Common myeloid progenitor, CD34-positive (primary cell): Measurements from ENCODE around the gene RPLP1.
A peak's percentile ranks its signal among the peaks of the same experiment; 100 is the strongest.

ENCODE experiments used
- CTCF ChIA-PET: fragments of 350-600 bp; sonication (Branson Sonifier 250); formaldehyde crosslinking; loops from one replicate; lab custom pipeline; 2021; ENCODE audit warnings: antibody characterized with exemption; lab: Charles Lee
- POLR2A ChIA-PET: fragments of 350-600 bp; sonication (Branson Sonifier 250); formaldehyde crosslinking; loops from one replicate; lab custom pipeline; 2021; ENCODE audit warnings: antibody characterized with exemption; lab: Charles Lee
- DNase-seq, 3 donors: peaks; one replicate each; pipeline versions ENCODE4 v3.0.0 to v3.0.0-alpha.2; 2013
- H3K27ac ChIP-seq, 2 experiments: 1 replicate in 1 of 2; 2 replicates in 1 of 2; pipeline ENCODE4 v1.7.0; 2013; ENCODE audit warnings: inconsistent platforms in 2 of 2, low read length in 2 of 2, mild to moderate bottlenecking in 2 of 2, low read depth in 1 of 2, moderate library complexity in 1 of 2; ENCODE audit not compliant: severe bottlenecking in 2 of 2, insufficient read depth in 1 of 2, poor library complexity in 1 of 2
- H3K27me3 ChIP-seq, 5 experiments: replicated peaks in 2 of 5; 1 replicate in 3 of 5; 2 replicates in 2 of 5; pipeline versions ENCODE4 v1.6.1 to v1.7.0; 2013; ENCODE audit warnings: low read length in 4 of 5, mild to moderate bottlenecking in 2 of 5, moderate library complexity in 2 of 5, inconsistent platforms in 1 of 5; ENCODE audit not compliant: insufficient read depth in 5 of 5, control insufficient read depth in 4 of 5
- H3K36me3 ChIP-seq, 4 experiments: 1 replicate in 2 of 4; 2 replicates in 2 of 4; pipeline versions ENCODE4 v1.6.1 to v1.7.0; 2013; ENCODE audit warnings: low read length in 3 of 4, control low read depth in 1 of 4, mild to moderate bottlenecking in 1 of 4; ENCODE audit not compliant: control insufficient read depth in 4 of 4, insufficient read depth in 4 of 4
- H3K4me1 ChIP-seq, 4 experiments: 1 replicate in 3 of 4; 2 replicates in 1 of 4; pipeline versions ENCODE4 v1.6.1 to v1.7.1; 2013; ENCODE audit warnings: low read length in 3 of 4, mild to moderate bottlenecking in 3 of 4, control low read depth in 1 of 4, inconsistent platforms in 1 of 4, moderate library complexity in 1 of 4; ENCODE audit not compliant: control insufficient read depth in 4 of 4, insufficient read depth in 4 of 4; ENCODE audit errors: control extremely low read depth in 1 of 4
- H3K4me3 ChIP-seq, 7 experiments: 1 replicate in 4 of 7; 2 replicates in 3 of 7; pipeline versions ENCODE4 v1.5.1 to v1.7.0; 2013; ENCODE audit warnings: mild to moderate bottlenecking in 7 of 7, low read length in 6 of 7, moderate library complexity in 6 of 7, inconsistent platforms in 2 of 7, low read depth in 2 of 7, control low read depth in 1 of 7; ENCODE audit not compliant: insufficient read depth in 4 of 7, control insufficient read depth in 1 of 7; ENCODE audit errors: extremely low read depth in 1 of 7
- H3K9me3 ChIP-seq, 5 experiments: 1 replicate in 4 of 5; 2 replicates in 1 of 5; pipeline versions ENCODE4 v1.6.1 to v1.7.1; 2013; ENCODE audit warnings: low read length in 4 of 5, mild to moderate bottlenecking in 2 of 5, inconsistent platforms in 1 of 5, low read depth in 1 of 5, moderate library complexity in 1 of 5; ENCODE audit not compliant: control insufficient read depth in 4 of 5, insufficient read depth in 2 of 5; ENCODE audit errors: control extremely low read depth in 1 of 5
- WGBS: methylation state at CpG from one replicate; pipeline ENCODE4 v1.1.5; 2013; ENCODE audit not compliant: insufficient coverage; 5-methylcytosine and 5-hydroxymethylcytosine counted together

The RPLP1 gene

GRCh38 chr15:69466733-69467132, 14.1 kb downstream of the RPLP1 start:
- Histone ChIP-seq H3K4me3 (no peak overlapping the region), H3K4me1 (peaks cover 0 to 22% (median 15%) of the 10 kb centered on the region in 4 experiments), H3K27ac (no peak overlapping the region), H3K36me3 (no peaks in the 10 kb centered on the region), H3K27me3 (no peaks in the 10 kb centered on the region), H3K9me3 (no peaks in the 10 kb centered on the region)
- 100% methylated on average over 1 of the region's 2 CpGs for WGBS
- no peak for DNase-seq
- ChIA-PET POLR2A (no interaction called here), CTCF (interaction anchor here (0.7 to 2.6 kb wide), 9 partner anchors 9 to 1119 kb away, joined by 3 to 9 read pairs (median 3); no protein-coding TSS in a partner anchor)

- CTCF ChIA-PET, result interaction anchor here (0.6 to 1.3 kb wide), 6 partner anchors 10 to 1015 kb away, joined by 3 read pairs; no protein-coding TSS in a partner anchor
- Histone ChIP-seq H3K36me3 (no peaks in the 10 kb centered on the region), H3K27ac (no peak overlapping the region), H3K4me1 (peaks cover 0 to 18% (median 8%) of the 10 kb centered on the region in 4 experiments), H3K9me3 (no peaks in the 10 kb centered on the region), H3K4me3 (no peak overlapping the region), H3K27me3 (no peaks in the 10 kb centered on the region)
- 95% methylated on average over 11 of the region's 11 CpGs for WGBS
- DNase-seq, result no peak
- POLR2A ChIA-PET, result no interaction called here
Observed at GRCh38 chr15:69467636-69468035, 15.0 kb downstream of the RPLP1 start.

GRCh38 chr15:69468241-69469121, 15.9 kb downstream of the RPLP1 start:
- DNase-seq, result peak in 2 of 3 donors; percentile 64 to 72
- no peaks in the 10 kb centered on the region for H3K9me3 ChIP-seq
- H3K4me3 ChIP-seq, result no peak overlapping the region
- no peak overlapping the region for H3K27ac ChIP-seq
- H3K27me3 ChIP-seq, result no peaks in the 10 kb centered on the region
- 89% methylated on average over 15 of the region's 19 CpGs for WGBS
- peaks cover 0 to 11% (median 0%) of the 10 kb centered on the region in 4 experiments for H3K4me1 ChIP-seq
- no peaks in the 10 kb centered on the region for H3K36me3 ChIP-seq
- POLR2A ChIA-PET, result no interaction called here
- CTCF ChIA-PET, result interaction anchor here (0.7 to 1.6 kb wide), 6 partner anchors 8 to 1014 kb away, joined by 3 to 7 read pairs (median 3); no protein-coding TSS in a partner anchor

- WGBS, result 100% methylated on average over 7 of the region's 8 CpGs
- H3K9me3 ChIP-seq, result no peaks in the 10 kb centered on the region
- peaks cover 0 to 11% (median 0%) of the 10 kb centered on the region in 4 experiments for H3K4me1 ChIP-seq
- no peaks in the 10 kb centered on the region for H3K27me3 ChIP-seq
- DNase-seq, result no peak
- POLR2A ChIA-PET, result no interaction called here
- no peak overlapping the region for H3K27ac ChIP-seq
- CTCF ChIA-PET, result interaction anchor here (0.6 to 1.6 kb wide), 5 partner anchors 9 to 30 kb away, joined by 3 to 7 read pairs (median 5); no protein-coding TSS in a partner anchor
- no peak overlapping the region for H3K4me3 ChIP-seq
- H3K36me3 ChIP-seq, result no peaks in the 10 kb centered on the region
Observed at GRCh38 chr15:69469467-69470201, 17.0 kb downstream of the RPLP1 start.

GRCh38 chr15:69472046-69472445, 19.4 kb downstream of the RPLP1 start:
- Histone ChIP-seq H3K4me3 (no peak overlapping the region), H3K27me3 (peaks cover 0 to 2% (median 0%) of the 10 kb centered on the region in 5 experiments), H3K27ac (no peak overlapping the region), H3K4me1 (peaks cover 0 to 11% (median 0%) of the 10 kb centered on the region in 4 experiments), H3K36me3 (no peaks in the 10 kb centered on the region), H3K9me3 (no peaks in the 10 kb centered on the region)
- ChIA-PET CTCF (no interaction called here), POLR2A (no interaction called here)
- no peak for DNase-seq
- WGBS, result 98% methylated on average over 5 of the region's 5 CpGs

- Histone ChIP-seq H3K4me3 (no peak overlapping the region), H3K27ac (no peak overlapping the region), H3K9me3 (no peaks in the 10 kb centered on the region), H3K27me3 (peaks cover 0 to 2% (median 0%) of the 10 kb centered on the region in 5 experiments), H3K4me1 (peaks cover 0 to 11% (median 0%) of the 10 kb centered on the region in 4 experiments), H3K36me3 (no peaks in the 10 kb centered on the region)
- ChIA-PET POLR2A (interaction anchor here (0.6 kb wide), 1 partner anchor 11 kb away, joined by 3 read pairs; no protein-coding TSS in a partner anchor), CTCF (no interaction called here)
- DNase-seq, result no peak
- 73% methylated on average over 1 of the region's 6 CpGs for WGBS
Observed at GRCh38 chr15:69472562-69472961, 19.9 kb downstream of the RPLP1 start.
